K562 (cell line): Measurements from ENCODE around the gene ZBTB48. TPM values are rescaled to one million over a fixed set of nuclear protein-coding genes. Genes with fewer than 3 reads are reported as not detected.

Experiments
- ATAC-seq: fragments of 200-7000 bp; cut with Tn5 transposase; 3 replicates; pipeline ENCODE4 v1.9.1; 2020; ENCODE audit warnings: moderate library complexity
- BruUV-seq: library from RNA; stranded (reverse); fragments of 400-500 nt; replicated peaks from 2 replicates; lab custom pipeline; 2021; lab: Mats Ljungman, UMichigan
- CTCF ChIA-PET: fragments of 300-600 bp; formaldehyde crosslinking; extraction: SDS; loops from one replicate; lab custom pipeline; 2021; ENCODE audit warnings: low intra/inter-chr PET ratio; lab: Yijun Ruan, JAX
- POLR2A ChIA-PET: fragments of 300-600, 350-650 bp; sonication (Branson Sonifier 250); formaldehyde crosslinking; extraction: SDS; loops from one replicate; lab custom pipeline; 2021; ENCODE audit warnings: antibody characterized with exemption, inconsistent platforms; lab: Yijun Ruan, JAX
- DNase-seq, 4 experiments: peaks; one replicate each; pipeline versions ENCODE4 v3.0.0 to v3.0.0-alpha.2; 2011 to 2018; ENCODE audit warnings: low spot score in 3 of 4, mixed read lengths in 3 of 4; ENCODE audit errors: extremely low read depth in 1 of 4
- FAIRE-seq: peaks from 2 replicates; lab custom pipeline; 2011; peaks lifted over from hg19 to GRCh38; lab: Jason Lieb, UNC
- H2AFZ ChIP-seq: 2 replicates; pipeline ENCODE4 v1.6.0; 2011; ENCODE audit warnings: low read depth, low read length, control low read depth, inconsistent platforms
- H3K27ac ChIP-seq: fragments of 200-600 bp; 3 replicates; pipeline ENCODE4 v1.8.0; 2011; ENCODE audit warnings: low read depth, mild to moderate bottlenecking, control low read depth, inconsistent platforms, low read length, moderate library complexity, mixed read lengths; ENCODE audit errors: extremely low read depth
- H3K27me3 ChIP-seq, 2 experiments: fragments of 300-600 bp in 1 of 2; 2 replicates in 1 of 2; 3 replicates in 1 of 2; pipeline versions ENCODE4 v1.6.0 to v1.8.0; 2011; ENCODE audit warnings: inconsistent platforms in 2 of 2, low read length in 2 of 2, mild to moderate bottlenecking in 1 of 2, mixed read lengths in 1 of 2, moderate library complexity in 1 of 2; ENCODE audit not compliant: control insufficient read depth in 2 of 2, insufficient read depth in 2 of 2
- H3K36me3 ChIP-seq: fragments of 300-600 bp; 3 replicates; pipeline ENCODE4 v1.8.0; 2011; ENCODE audit warnings: mild to moderate bottlenecking, low read length, inconsistent platforms; ENCODE audit not compliant: control insufficient read depth, insufficient read depth
- H3K4me1 ChIP-seq, 2 experiments: fragments of 200-600 bp in 1 of 2; replicated peaks in 1 of 2; 2 replicates in 1 of 2; 3 replicates in 1 of 2; pipeline versions ENCODE4 v1.5.1 to v1.8.0; 2011; ENCODE audit warnings: inconsistent platforms in 2 of 2, low read length in 2 of 2, mild to moderate bottlenecking in 1 of 2, mixed read lengths in 1 of 2, moderate library complexity in 1 of 2; ENCODE audit not compliant: control insufficient read depth in 2 of 2, insufficient read depth in 2 of 2
- H3K4me2 ChIP-seq: 2 replicates; pipeline ENCODE4 v1.6.1; 2011; ENCODE audit warnings: low read length, control low read depth, inconsistent platforms, mixed read lengths; ENCODE audit not compliant: insufficient read depth
- H3K4me3 ChIP-seq: fragments of 200-600 bp; sonication (generic), shearing (Covaris generic); 2 replicates; pipeline ENCODE4 v1.5.1; 2016; ENCODE audit warnings: control low read depth, inconsistent platforms
- H3K79me2 ChIP-seq: fragments of 200-600 bp; 3 replicates; pipeline ENCODE4 v1.8.0; 2011; ENCODE audit warnings: low read length, inconsistent platforms; ENCODE audit not compliant: control insufficient read depth, insufficient read depth
- H3K9ac ChIP-seq, 2 experiments: 2 replicates each; pipeline versions ENCODE4 v1.6.0 to v1.6.1; 2011; ENCODE audit warnings: low read depth in 2 of 2, low read length in 2 of 2, control low read depth in 1 of 2, inconsistent platforms in 1 of 2, mild to moderate bottlenecking in 1 of 2, mixed read lengths in 1 of 2; ENCODE audit not compliant: insufficient read depth in 1 of 2
- H3K9me1 ChIP-seq: one replicate; pipeline ENCODE4 v1.6.0; 2011; ENCODE audit warnings: inconsistent platforms, mild to moderate bottlenecking, low read length, moderate library complexity; ENCODE audit not compliant: control insufficient read depth, insufficient read depth
- H3K9me3 ChIP-seq: replicated peaks from 2 replicates; pipeline ENCODE4 v1.5.1; 2011; ENCODE audit warnings: low read depth, low read length, inconsistent platforms; ENCODE audit not compliant: control insufficient read depth, insufficient read depth
- H4K20me1 ChIP-seq: replicated peaks from 2 replicates; pipeline ENCODE4 v1.6.1; 2011; ENCODE audit warnings: low read length, inconsistent platforms, mixed read lengths; ENCODE audit not compliant: control insufficient read depth, insufficient read depth
- EP300 ChIP-seq: IDR thresholded peaks from 2 replicates; pipeline ENCODE4 v1.6.1; 2012; ENCODE audit warnings: low read length, improper control_type of control experiment
- GTF2F1 ChIP-seq: IDR thresholded peaks from 2 replicates; pipeline ENCODE4 v1.6.1; 2011; ENCODE audit warnings: low read depth, low read length, improper control_type of control experiment
- KAT7 ChIP-seq: sonication (generic); formaldehyde crosslinking; IDR thresholded peaks from 2 replicates; pipeline ENCODE4 v1.8.0; 2022; ENCODE audit warnings: missing genetic modification reagents, mild to moderate bottlenecking, borderline replicate concordance
- POLR2A ChIP-seq: fragments of 450-650 bp; conservative IDR thresholded peaks from 2 replicates; pipeline ENCODE4 v1.6.1; 2016
- POLR2AphosphoS5 ChIP-seq: IDR thresholded peaks from 2 replicates; pipeline ENCODE4 v1.6.1; 2011; ENCODE audit warnings: mild to moderate bottlenecking, low read depth, low read length, moderate library complexity; ENCODE audit not compliant: control insufficient read depth, insufficient read depth
- POLR2G ChIP-seq: fragments of 200-400 bp; formaldehyde crosslinking; IDR thresholded peaks from 2 replicates; pipeline ENCODE4 v1.6.1; 2017; ENCODE audit warnings: low read depth, mild to moderate bottlenecking, antibody characterized with exemption, low read length, moderate library complexity
- RBFOX2 ChIP-seq: fragments of 200-400 bp; formaldehyde crosslinking; IDR thresholded peaks from 2 replicates; pipeline ENCODE4 v1.6.1; 2017; ENCODE audit warnings: low read depth, mild to moderate bottlenecking, low read length, moderate library complexity
- RBM22 ChIP-seq: fragments of 200-400 bp; formaldehyde crosslinking; IDR thresholded peaks from 2 replicates; pipeline ENCODE4 v1.6.1; 2018; ENCODE audit warnings: low read length, low read depth; ENCODE audit not compliant: poor library complexity, severe bottlenecking
- TBP ChIP-seq: optimal IDR thresholded peaks from 2 replicates; pipeline ENCODE3; 2011; ENCODE audit warnings: low read depth, low read length, improper control_type of control experiment
- ZNF830 ChIP-seq: fragments of 250-450 bp; sonication (Bioruptor Pico); IDR thresholded peaks from 2 replicates; pipeline ENCODE4 v1.5.0; 2021; ENCODE audit warnings: mild to moderate bottlenecking
- WGBS: fragments of 100-300 bp; shearing (Covaris generic); methylation state at CpG from one replicate; pipeline ENCODE4 v1.1.6; 2016; ENCODE audit warnings: low coverage, mixed read lengths; ENCODE audit not compliant: insufficient coverage; ENCODE audit errors: missing lambda C conversion rate; 5-methylcytosine and 5-hydroxymethylcytosine counted together
- in situ Hi-C: fragments of 300-500 bp; cut with MboI; formaldehyde crosslinking; loops from 4 replicates; pipeline ENCODE4 v1.15.0; 2018; ENCODE audit warnings: inconsistent platforms, mixed read lengths
- intact Hi-C: fragments of 100-400 bp; cut with micrococcal nuclease; formaldehyde crosslinking; loops from 2 replicates; pipeline ENCODE4 v1.14.2; 2022
- polyA plus RNA-seq, 8 experiments: library from polyadenylated mRNA; depleted of rRNA in 4 of 8; stranded (reverse) in 5 of 8; unstranded in 3 of 8; fragments of >200 nt; fragmentation: Nextera tagmentation in 2 of 8; fragmentation: Illumina TruSeq in 1 of 8; extraction: Ambion mirVana in 2 of 8; extraction: Trizol in 1 of 8; gene quantifications; 2 replicates each; pipeline versions ENCODE4 v1.2.1 to v1.2.3, GENCODE V29; 2011 to 2014; ENCODE audit warnings: inconsistent platforms in 1 of 8, missing spikeins in 1 of 8
- total RNA-seq, 7 experiments: library from RNA; depleted of rRNA in 6 of 7; stranded (reverse); fragments of >200 nt in 6 of 7; fragmentation: Illumina TruSeq in 2 of 7; extraction: Trizol in 2 of 7; gene quantifications; 2 replicates each; pipeline versions ENCODE4 v1.2.1 to v1.2.3, GENCODE V29; 2011 to 2021; ENCODE audit warnings: low replicate concordance in 1 of 7
- TF ChIP-seq, protein P1 (sequence below): fragments of 450-650 bp; IDR thresholded peaks from one replicate; pipeline ENCODE4 v1.6.1; 2018; ENCODE audit warnings: mild to moderate bottlenecking, moderate library complexity; ENCODE audit not compliant: partially characterized antibody
- TF ChIP-seq, protein P2 (sequence below), 2 experiments: fragments of 450-650 bp; IDR thresholded peaks; 2 replicates each; pipeline ENCODE4 v1.6.1; 2016

The ZBTB48 gene
- total and polyA plus RNA-seq, 9 of the 15 experiments (the other 6 are each of a cell fraction or from before 2014, with no cell fraction given), result 1.9 to 66.9 (median 29.5) TPM

GRCh38 chr1:6588893-6589520 is 9.2 kb downstream of the ZBTB48 start:
- FAIRE-seq, result no peak
- BruUV-seq, result no TSS peak
- no peak for DNase-seq
- TF ChIP-seq, protein P1, sequence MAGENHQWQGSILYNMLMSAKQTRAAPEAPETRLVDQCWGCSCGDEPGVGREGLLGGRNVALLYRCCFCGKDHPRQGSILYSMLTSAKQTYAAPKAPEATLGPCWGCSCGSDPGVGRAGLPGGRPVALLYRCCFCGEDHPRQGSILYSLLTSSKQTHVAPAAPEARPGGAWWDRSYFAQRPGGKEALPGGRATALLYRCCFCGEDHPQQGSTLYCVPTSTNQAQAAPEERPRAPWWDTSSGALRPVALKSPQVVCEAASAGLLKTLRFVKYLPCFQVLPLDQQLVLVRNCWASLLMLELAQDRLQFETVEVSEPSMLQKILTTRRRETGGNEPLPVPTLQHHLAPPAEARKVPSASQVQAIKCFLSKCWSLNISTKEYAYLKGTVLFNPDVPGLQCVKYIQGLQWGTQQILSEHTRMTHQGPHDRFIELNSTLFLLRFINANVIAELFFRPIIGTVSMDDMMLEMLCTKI, result no peak
- peak; percentile 56; the same call in 1 of the 2 replicates for TF ChIP-seq RBFOX2
- TF ChIP-seq, protein P2, sequence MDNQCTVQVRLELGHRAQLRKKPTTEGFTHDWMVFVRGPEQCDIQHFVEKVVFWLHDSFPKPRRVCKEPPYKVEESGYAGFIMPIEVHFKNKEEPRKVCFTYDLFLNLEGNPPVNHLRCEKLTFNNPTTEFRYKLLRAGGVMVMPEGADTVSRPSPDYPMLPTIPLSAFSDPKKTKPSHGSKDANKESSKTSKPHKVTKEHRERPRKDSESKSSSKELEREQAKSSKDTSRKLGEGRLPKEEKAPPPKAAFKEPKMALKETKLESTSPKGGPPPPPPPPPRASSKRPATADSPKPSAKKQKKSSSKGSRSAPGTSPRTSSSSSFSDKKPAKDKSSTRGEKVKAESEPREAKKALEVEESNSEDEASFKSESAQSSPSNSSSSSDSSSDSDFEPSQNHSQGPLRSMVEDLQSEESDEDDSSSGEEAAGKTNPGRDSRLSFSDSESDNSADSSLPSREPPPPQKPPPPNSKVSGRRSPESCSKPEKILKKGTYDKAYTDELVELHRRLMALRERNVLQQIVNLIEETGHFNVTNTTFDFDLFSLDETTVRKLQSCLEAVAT (IDR thresholded peaks at IDR 0.05), result no peak
- no peak for TF ChIP-seq EP300
- peak; percentile 17; the same call in 1 of the 2 replicates for TF ChIP-seq POLR2AphosphoS5
- peak; percentile 68 for TF ChIP-seq POLR2G
- peak; percentile 49; the same call in 1 of the 2 replicates for TF ChIP-seq POLR2A
- TF ChIP-seq TBP, result no peak
- TF ChIP-seq KAT7 (CRISPR knock-in tag), result no peak
- no peak for TF ChIP-seq GTF2F1
- TF ChIP-seq RBM22, result peak; percentile 63
- TF ChIP-seq ZNF830 (CRISPR knock-in tag), result no peak
- TF ChIP-seq, all 486 proteins: peak for 5
- WGBS, result 86% methylated on average over 24 of the region's 24 CpGs
- H3K4me1 ChIP-seq, result peaks cover 16 to 62% of the 10 kb centered on the region in 2 experiments; a peak in 4 of 5 replicates
- in situ Hi-C loops (no loop called here), intact Hi-C loops (no loop called here)
- no peaks in the 10 kb centered on the region for H3K9me3 ChIP-seq
- no peak overlapping the region for H3K4me2 ChIP-seq
- H3K36me3 ChIP-seq, result peaks cover 91% of the 10 kb centered on the region; the same call in 2 of the 3 replicates
- ChIA-PET CTCF (no interaction called here), POLR2A (interaction anchor here (0.6 to 13.4 kb wide), 12 partner anchors 9 to 126 kb away, joined by 3 to 221 read pairs (median 4); partner anchors contain the start of genes KLHL21, NOL9 and ZBTB48)
- H3K9me1 ChIP-seq, result peaks cover 23% of the 10 kb centered on the region
- peak overlapping the region in 1 of 2 experiments; percentile 70; a peak in 1 of 4 replicates for H3K9ac ChIP-seq
- H3K27me3 ChIP-seq, result no peaks in the 10 kb centered on the region
- ATAC-seq, result peak; percentile 3; the same call in 2 of the 3 replicates
- H4K20me1 ChIP-seq, result peaks cover 38% of the 10 kb centered on the region
- no peak overlapping the region for H2AFZ ChIP-seq
- H3K79me2 ChIP-seq, result peaks cover 15% of the 10 kb centered on the region; the same call in 2 of the 3 replicates
- no peak overlapping the region for H3K4me3 ChIP-seq
- peak overlapping the region; percentile 31; the same call in 1 of the 3 replicates for H3K27ac ChIP-seq
